ENCODE data around the gene ARHGAP20.

ARHGAP20 gene

DNA sequence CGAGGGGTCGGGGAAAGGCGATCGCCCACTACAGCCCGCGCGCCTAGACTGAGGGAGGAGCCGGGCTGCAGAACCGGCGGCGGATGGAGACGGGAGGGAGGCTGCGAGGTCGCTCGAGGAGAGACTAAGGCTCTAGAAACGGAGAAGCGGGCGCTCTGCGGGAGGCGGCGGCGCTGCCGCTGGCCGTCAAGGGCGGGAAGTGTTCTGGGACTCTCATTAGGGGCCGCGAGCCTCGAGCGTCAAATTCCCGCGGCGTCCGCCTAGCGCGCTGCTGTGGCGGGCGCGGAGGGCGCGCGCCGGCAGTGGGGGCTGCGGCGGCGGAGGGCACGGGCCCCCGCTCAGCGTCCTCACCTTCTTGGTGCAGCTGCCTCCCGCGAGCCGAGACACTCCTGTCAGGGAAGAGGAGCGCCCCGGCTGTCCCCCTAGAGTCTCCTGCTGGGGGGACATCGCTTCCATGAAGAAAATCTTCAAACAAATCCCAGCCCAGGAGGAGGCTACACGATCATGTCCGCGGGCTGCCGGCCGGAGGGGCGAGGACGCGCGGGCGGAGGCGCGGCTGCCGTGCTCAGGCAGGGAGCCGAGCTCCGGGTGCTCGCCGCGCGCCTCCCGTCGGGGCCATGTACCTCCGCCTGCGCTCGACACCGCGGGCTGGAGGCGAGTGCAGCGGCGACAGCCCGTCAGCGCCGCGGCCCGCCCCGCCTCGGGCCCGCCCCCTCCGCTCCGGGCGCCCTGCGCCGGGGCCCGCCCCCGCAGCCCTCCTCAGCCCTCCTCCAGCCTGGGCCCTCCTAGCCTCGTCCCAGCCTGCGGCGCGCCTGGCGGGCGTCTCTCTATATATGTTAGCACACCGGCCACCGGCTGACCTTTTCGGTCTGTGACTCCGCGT lies at the start of gene ARHGAP20:
TSS of gene ARHGAP20 (minus strand) at position 662 of the 883 bp plus-strand sequence. CDS start at position 456, 206 bp downstream.
- H3K4me3 ChIP-seq (ENCODE audit: low read length in 2 of 2) = peak within 1 kb of the TSS; percentile 75 to 76
- H3K27ac ChIP-seq (ENCODE audit: low read depth in 2 of 2, low read length in 2 of 2) = peak within 1 kb of the TSS; percentile 52 to 61
- no peaks in the 10 kb centered on the region for H3K9me3 ChIP-seq (ENCODE audit: control insufficient read depth in 2 of 2, low read length in 2 of 2)
- peak within 1 kb of the TSS; percentile 41 to 63 for H3K9ac ChIP-seq (ENCODE audit: low read depth in 1 of 2, low read length in 2 of 2)
- H3K4me1 ChIP-seq (ENCODE audit: control insufficient read depth in 2 of 2, insufficient read depth in 2 of 2, low read length in 2 of 2) = peaks cover 12 to 18% of the 10 kb centered on the region in 2 donors
- peaks cover 18 to 27% of the 10 kb centered on the region in 2 donors for H3K27me3 ChIP-seq (ENCODE audit: control insufficient read depth in 2 of 2, insufficient read depth in 2 of 2, low read length in 2 of 2)
- no peaks in the 10 kb centered on the region for H3K36me3 ChIP-seq (ENCODE audit: control insufficient read depth in 2 of 2, insufficient read depth in 2 of 2, low read length in 2 of 2)

DNA sequence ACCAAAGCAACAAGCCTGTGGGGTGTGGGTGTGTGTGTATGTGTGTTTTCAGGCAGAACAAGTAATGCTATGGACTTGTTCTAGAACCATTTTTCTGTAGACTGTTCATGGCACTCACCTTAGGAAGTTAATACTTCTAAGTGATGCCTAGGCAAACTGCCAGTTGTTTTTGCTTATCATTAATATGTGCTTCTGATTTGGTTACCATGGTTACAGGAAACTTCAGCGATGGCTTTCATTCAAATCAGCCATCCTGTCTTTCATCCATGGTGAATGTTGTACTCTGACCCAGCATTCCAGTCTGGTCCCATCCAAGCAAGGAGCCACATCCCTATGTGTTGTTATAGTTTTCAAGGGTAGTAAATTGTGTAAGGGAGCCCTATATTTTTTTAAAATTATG lies 49.8 kb upstream of the ARHGAP20 start:
- peaks cover 2 to 10% of the 10 kb centered on the region in 2 donors for H3K4me1 ChIP-seq (ENCODE audit: control insufficient read depth in 2 of 2, insufficient read depth in 2 of 2, low read length in 2 of 2)
- no peaks in the 10 kb centered on the region for H3K27me3 ChIP-seq (ENCODE audit: control insufficient read depth in 2 of 2, insufficient read depth in 2 of 2, low read length in 2 of 2)
- no peaks in the 10 kb centered on the region for H3K9me3 ChIP-seq (ENCODE audit: control insufficient read depth in 2 of 2, low read length in 2 of 2)
- H3K36me3 ChIP-seq (ENCODE audit: control insufficient read depth in 2 of 2, insufficient read depth in 2 of 2, low read length in 2 of 2) = no peaks in the 10 kb centered on the region
- no peak overlapping the region for H3K4me3 ChIP-seq (ENCODE audit: low read length in 2 of 2)
- H3K27ac ChIP-seq (ENCODE audit: low read depth in 2 of 2, low read length in 2 of 2) = no peak overlapping the region
- H3K9ac ChIP-seq (ENCODE audit: low read depth in 1 of 2, low read length in 2 of 2) = no peak overlapping the region

- H3K4me3 ChIP-seq (ENCODE audit: low read length in 2 of 2) = no peak overlapping the region
- no peaks in the 10 kb centered on the region for H3K9me3 ChIP-seq (ENCODE audit: control insufficient read depth in 2 of 2, low read length in 2 of 2)
- H3K36me3 ChIP-seq (ENCODE audit: control insufficient read depth in 2 of 2, insufficient read depth in 2 of 2, low read length in 2 of 2) = no peaks in the 10 kb centered on the region
- H3K27me3 ChIP-seq (ENCODE audit: control insufficient read depth in 2 of 2, insufficient read depth in 2 of 2, low read length in 2 of 2) = no peaks in the 10 kb centered on the region
- no peak overlapping the region for H3K27ac ChIP-seq (ENCODE audit: low read depth in 2 of 2, low read length in 2 of 2)
- H3K4me1 ChIP-seq (ENCODE audit: control insufficient read depth in 2 of 2, insufficient read depth in 2 of 2, low read length in 2 of 2) = peaks cover 2 to 10% of the 10 kb centered on the region in 2 donors
- no peak overlapping the region for H3K9ac ChIP-seq (ENCODE audit: low read depth in 1 of 2, low read length in 2 of 2)
Measured at GRCh38 chr11:110761131-110761530, 48.9 kb upstream of the ARHGAP20 start.

GRCh38 chr11:110759972-110760381 lies 47.7 kb upstream of the ARHGAP20 start:
- no peaks in the 10 kb centered on the region for H3K9me3 ChIP-seq (ENCODE audit: control insufficient read depth in 2 of 2, low read length in 2 of 2)
- no peaks in the 10 kb centered on the region for H3K27me3 ChIP-seq (ENCODE audit: control insufficient read depth in 2 of 2, insufficient read depth in 2 of 2, low read length in 2 of 2)
- no peak overlapping the region for H3K27ac ChIP-seq (ENCODE audit: low read depth in 2 of 2, low read length in 2 of 2)
- no peak overlapping the region for H3K4me3 ChIP-seq (ENCODE audit: low read length in 2 of 2)
- H3K36me3 ChIP-seq (ENCODE audit: control insufficient read depth in 2 of 2, insufficient read depth in 2 of 2, low read length in 2 of 2) = no peaks in the 10 kb centered on the region
- H3K9ac ChIP-seq (ENCODE audit: low read depth in 1 of 2, low read length in 2 of 2) = no peak overlapping the region
- peaks cover 2 to 10% of the 10 kb centered on the region in 2 donors for H3K4me1 ChIP-seq (ENCODE audit: control insufficient read depth in 2 of 2, insufficient read depth in 2 of 2, low read length in 2 of 2)

- Histone ChIP-seq H3K9ac (ENCODE audit: low read depth in 1 of 2, low read length in 2 of 2) (no peak overlapping the region), H3K4me3 (ENCODE audit: low read length in 2 of 2) (no peak overlapping the region), H3K27ac (ENCODE audit: low read depth in 2 of 2, low read length in 2 of 2) (no peak overlapping the region), H3K36me3 (ENCODE audit: control insufficient read depth in 2 of 2, insufficient read depth in 2 of 2, low read length in 2 of 2) (no peaks in the 10 kb centered on the region), H3K4me1 (ENCODE audit: control insufficient read depth in 2 of 2, insufficient read depth in 2 of 2, low read length in 2 of 2) (peaks cover 2 to 4% of the 10 kb centered on the region in 2 donors), H3K27me3 (ENCODE audit: control insufficient read depth in 2 of 2, insufficient read depth in 2 of 2, low read length in 2 of 2) (no peaks in the 10 kb centered on the region), H3K9me3 (ENCODE audit: control insufficient read depth in 2 of 2, low read length in 2 of 2) (no peaks in the 10 kb centered on the region)
Measured at GRCh38 chr11:110757962-110758755, 45.9 kb upstream of the ARHGAP20 start.

GRCh38 chr11:110757066-110757465 lies 44.8 kb upstream of the ARHGAP20 start:
- Histone ChIP-seq H3K9ac (ENCODE audit: low read depth in 1 of 2, low read length in 2 of 2) (no peak overlapping the region), H3K9me3 (ENCODE audit: control insufficient read depth in 2 of 2, low read length in 2 of 2) (no peaks in the 10 kb centered on the region), H3K36me3 (ENCODE audit: control insufficient read depth in 2 of 2, insufficient read depth in 2 of 2, low read length in 2 of 2) (no peaks in the 10 kb centered on the region), H3K4me1 (ENCODE audit: control insufficient read depth in 2 of 2, insufficient read depth in 2 of 2, low read length in 2 of 2) (peaks cover 0 to 3% of the 10 kb centered on the region in 2 donors), H3K27ac (ENCODE audit: low read depth in 2 of 2, low read length in 2 of 2) (no peak overlapping the region), H3K27me3 (ENCODE audit: control insufficient read depth in 2 of 2, insufficient read depth in 2 of 2, low read length in 2 of 2) (no peaks in the 10 kb centered on the region), H3K4me3 (ENCODE audit: low read length in 2 of 2) (no peak overlapping the region)

DNA sequence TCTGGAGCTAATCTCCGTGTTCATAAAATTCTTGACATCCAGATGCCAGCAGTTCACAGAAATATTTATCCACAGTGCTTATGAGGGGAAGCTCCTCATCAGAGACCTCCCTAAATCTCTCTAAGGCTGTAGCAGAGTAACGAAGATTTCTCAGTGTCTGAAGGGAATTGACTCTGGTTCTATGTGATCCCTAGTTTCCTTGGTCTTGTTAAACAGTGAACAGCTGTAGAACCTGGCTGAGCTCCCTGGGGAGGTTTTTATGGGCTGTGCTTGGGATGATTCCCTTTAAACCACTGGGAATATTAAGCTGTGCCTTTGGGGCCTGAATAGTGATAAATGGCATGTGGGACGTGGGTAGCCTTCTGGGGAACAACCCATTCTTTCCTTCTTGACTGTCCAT lies 43.7 kb upstream of the ARHGAP20 start:
- Histone ChIP-seq H3K36me3 (ENCODE audit: control insufficient read depth in 2 of 2, insufficient read depth in 2 of 2, low read length in 2 of 2) (no peaks in the 10 kb centered on the region), H3K27me3 (ENCODE audit: control insufficient read depth in 2 of 2, insufficient read depth in 2 of 2, low read length in 2 of 2) (no peaks in the 10 kb centered on the region), H3K4me1 (ENCODE audit: control insufficient read depth in 2 of 2, insufficient read depth in 2 of 2, low read length in 2 of 2) (peaks cover 0 to 3% of the 10 kb centered on the region in 2 donors), H3K9me3 (ENCODE audit: control insufficient read depth in 2 of 2, low read length in 2 of 2) (no peaks in the 10 kb centered on the region), H3K27ac (ENCODE audit: low read depth in 2 of 2, low read length in 2 of 2) (no peak overlapping the region), H3K9ac (ENCODE audit: low read depth in 1 of 2, low read length in 2 of 2) (no peak overlapping the region), H3K4me3 (ENCODE audit: low read length in 2 of 2) (no peak overlapping the region)

DNA sequence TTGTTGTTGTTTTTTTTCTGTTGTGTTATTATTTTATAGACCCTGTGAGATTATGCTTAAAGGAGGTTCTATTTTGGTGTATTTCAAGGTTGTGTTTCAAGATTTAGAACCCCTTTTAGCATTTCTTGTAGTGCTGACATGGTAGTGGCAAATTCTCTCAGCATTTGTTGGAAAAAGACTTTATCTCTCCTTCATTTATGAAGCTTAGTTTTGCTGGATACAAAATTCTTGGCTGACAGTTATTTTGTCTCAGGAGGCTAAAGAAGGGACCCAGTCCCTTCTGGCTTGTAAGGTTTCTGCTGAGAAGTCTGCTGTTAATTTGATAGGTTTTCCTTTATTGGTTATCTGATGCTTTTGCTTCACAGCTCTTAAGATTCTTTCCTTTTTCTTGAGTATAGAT lies 40.7 kb upstream of the ARHGAP20 start:
- Histone ChIP-seq H3K27ac (ENCODE audit: low read depth in 2 of 2, low read length in 2 of 2) (no peak overlapping the region), H3K4me1 (ENCODE audit: control insufficient read depth in 2 of 2, insufficient read depth in 2 of 2, low read length in 2 of 2) (no peaks in the 10 kb centered on the region), H3K4me3 (ENCODE audit: low read length in 2 of 2) (no peak overlapping the region), H3K9me3 (ENCODE audit: control insufficient read depth in 2 of 2, low read length in 2 of 2) (no peaks in the 10 kb centered on the region), H3K9ac (ENCODE audit: low read depth in 1 of 2, low read length in 2 of 2) (no peak overlapping the region), H3K27me3 (ENCODE audit: control insufficient read depth in 2 of 2, insufficient read depth in 2 of 2, low read length in 2 of 2) (no peaks in the 10 kb centered on the region), H3K36me3 (ENCODE audit: control insufficient read depth in 2 of 2, insufficient read depth in 2 of 2, low read length in 2 of 2) (no peaks in the 10 kb centered on the region)

DNA sequence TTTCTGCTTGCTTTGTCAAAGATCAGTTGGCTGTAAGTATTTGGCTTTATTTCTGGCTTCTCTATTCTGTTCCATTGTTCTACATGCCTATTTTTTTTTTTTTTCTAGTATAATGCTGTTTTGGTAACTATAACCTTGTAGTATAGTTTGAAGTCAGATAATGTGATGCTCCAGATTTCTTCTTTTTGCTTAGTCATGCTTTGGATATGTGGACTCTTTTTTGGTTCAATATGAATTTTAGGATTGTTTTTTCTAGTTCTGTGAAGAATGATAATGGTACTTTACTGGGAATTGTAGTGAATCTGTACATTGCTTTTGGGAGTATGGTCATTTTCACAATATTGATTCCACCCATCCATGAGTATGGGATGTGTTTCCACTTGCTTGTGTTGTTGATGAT lies 37.9 kb upstream of the ARHGAP20 start:
- Histone ChIP-seq H3K27me3 (ENCODE audit: control insufficient read depth in 2 of 2, insufficient read depth in 2 of 2, low read length in 2 of 2) (no peaks in the 10 kb centered on the region), H3K36me3 (ENCODE audit: control insufficient read depth in 2 of 2, insufficient read depth in 2 of 2, low read length in 2 of 2) (no peaks in the 10 kb centered on the region), H3K9ac (ENCODE audit: low read depth in 1 of 2, low read length in 2 of 2) (no peak overlapping the region), H3K27ac (ENCODE audit: low read depth in 2 of 2, low read length in 2 of 2) (no peak overlapping the region), H3K4me1 (ENCODE audit: control insufficient read depth in 2 of 2, insufficient read depth in 2 of 2, low read length in 2 of 2) (no peaks in the 10 kb centered on the region), H3K9me3 (ENCODE audit: control insufficient read depth in 2 of 2, low read length in 2 of 2) (no peaks in the 10 kb centered on the region), H3K4me3 (ENCODE audit: low read length in 2 of 2) (no peak overlapping the region)

- Histone ChIP-seq H3K36me3 (ENCODE audit: control insufficient read depth in 2 of 2, insufficient read depth in 2 of 2, low read length in 2 of 2) (no peaks in the 10 kb centered on the region), H3K27me3 (ENCODE audit: control insufficient read depth in 2 of 2, insufficient read depth in 2 of 2, low read length in 2 of 2) (no peaks in the 10 kb centered on the region), H3K9me3 (ENCODE audit: control insufficient read depth in 2 of 2, low read length in 2 of 2) (no peaks in the 10 kb centered on the region), H3K4me1 (ENCODE audit: control insufficient read depth in 2 of 2, insufficient read depth in 2 of 2, low read length in 2 of 2) (no peaks in the 10 kb centered on the region), H3K9ac (ENCODE audit: low read depth in 1 of 2, low read length in 2 of 2) (no peak overlapping the region), H3K4me3 (ENCODE audit: low read length in 2 of 2) (no peak overlapping the region), H3K27ac (ENCODE audit: low read depth in 2 of 2, low read length in 2 of 2) (no peak overlapping the region)
Measured at GRCh38 chr11:110747531-110747930, 35.3 kb upstream of the ARHGAP20 start.

All from mucosa of rectum (tissue), 2 donors.